NCI-H2107 (cell line): ENCODE results near the gene OPN4.
A peak's percentile ranks its signal among the peaks of the same experiment; 100 is the strongest.

Experiments
- DNase-seq: peaks from one replicate; lab custom pipeline; 2025; lab: John Stamatoyannopoulos, UW

The OPN4 gene

DNA sequence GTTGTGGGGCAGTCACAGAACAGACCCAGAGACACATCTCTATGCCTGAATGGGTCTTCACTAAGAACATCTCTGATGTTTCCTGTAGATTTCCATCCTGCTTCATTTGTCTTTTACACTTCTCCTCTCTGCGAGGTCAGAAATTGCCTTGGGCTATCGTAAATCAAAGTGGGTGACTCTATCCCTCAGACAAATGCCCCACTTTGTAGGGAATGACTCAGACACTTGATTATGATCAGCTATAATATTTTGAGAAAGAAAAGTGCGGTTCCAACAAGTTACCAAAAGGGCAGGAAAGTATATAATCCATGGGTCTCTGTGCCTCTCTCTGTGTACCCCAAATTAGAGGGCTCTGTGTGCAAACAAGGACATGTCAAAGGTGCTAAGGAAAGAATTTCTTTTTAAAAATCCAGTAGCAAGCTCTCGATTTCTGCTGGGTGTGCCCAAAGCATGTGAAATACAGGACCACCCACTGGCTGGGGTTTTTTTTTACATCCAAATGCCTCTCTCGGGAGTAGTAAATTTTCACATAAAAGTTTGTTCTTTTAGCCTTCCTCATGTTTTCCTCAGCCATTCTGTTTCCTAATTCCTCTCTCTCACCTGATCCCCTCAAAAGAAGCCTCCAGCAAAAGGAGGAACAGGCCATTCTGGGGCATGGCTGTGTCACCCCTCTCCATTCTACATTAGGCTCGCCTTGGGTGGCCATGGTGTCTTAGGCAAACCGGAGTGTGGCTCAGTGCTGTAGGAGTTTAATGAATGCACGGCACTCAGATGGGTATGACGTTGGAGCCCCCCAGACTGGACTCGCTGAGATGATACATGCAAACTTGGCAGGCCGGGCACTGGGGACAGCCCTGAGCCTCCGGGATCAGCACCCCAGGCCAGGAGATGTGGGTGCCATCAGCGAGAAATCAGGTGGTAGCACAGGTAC, 6.3 kb upstream of the OPN4 start:
- DNase-seq, result no peak

DNA sequence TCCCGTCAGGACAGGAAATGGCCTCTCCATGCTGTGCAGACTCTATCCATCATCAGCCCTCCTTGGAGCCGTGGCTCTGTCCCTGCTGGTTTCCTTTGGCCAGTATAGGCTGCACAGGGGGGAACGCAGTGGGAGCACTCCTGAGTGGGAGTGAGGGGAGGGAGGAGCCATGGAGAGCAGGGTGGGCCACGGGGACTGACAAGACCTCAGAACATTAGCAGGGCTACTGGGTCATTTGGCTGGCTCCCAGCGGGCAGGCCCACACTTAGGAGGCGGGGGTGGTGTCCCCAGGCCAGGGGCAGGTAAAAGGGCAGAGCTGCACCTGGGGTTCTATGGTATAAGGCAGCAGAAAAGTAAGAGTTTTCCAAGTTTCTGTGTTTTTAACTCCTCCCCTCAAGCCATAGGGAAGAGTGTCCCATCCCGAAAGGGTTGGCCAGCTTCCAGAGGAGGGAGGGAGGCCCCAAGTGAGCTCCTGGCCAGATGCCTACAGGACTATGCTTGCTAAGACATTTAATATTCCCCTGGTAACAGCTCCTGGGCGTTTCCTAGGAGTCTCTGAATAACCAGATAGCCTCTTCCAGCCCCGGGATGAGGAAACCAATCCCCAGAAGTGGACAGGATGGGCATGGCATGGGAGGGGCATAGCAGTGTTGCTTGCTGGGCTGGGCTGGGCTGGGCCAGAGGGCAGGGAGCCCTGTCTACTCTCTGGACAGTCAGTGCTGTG, 5.5 kb upstream of the OPN4 start:
- DNase-seq, result no peak

DNA sequence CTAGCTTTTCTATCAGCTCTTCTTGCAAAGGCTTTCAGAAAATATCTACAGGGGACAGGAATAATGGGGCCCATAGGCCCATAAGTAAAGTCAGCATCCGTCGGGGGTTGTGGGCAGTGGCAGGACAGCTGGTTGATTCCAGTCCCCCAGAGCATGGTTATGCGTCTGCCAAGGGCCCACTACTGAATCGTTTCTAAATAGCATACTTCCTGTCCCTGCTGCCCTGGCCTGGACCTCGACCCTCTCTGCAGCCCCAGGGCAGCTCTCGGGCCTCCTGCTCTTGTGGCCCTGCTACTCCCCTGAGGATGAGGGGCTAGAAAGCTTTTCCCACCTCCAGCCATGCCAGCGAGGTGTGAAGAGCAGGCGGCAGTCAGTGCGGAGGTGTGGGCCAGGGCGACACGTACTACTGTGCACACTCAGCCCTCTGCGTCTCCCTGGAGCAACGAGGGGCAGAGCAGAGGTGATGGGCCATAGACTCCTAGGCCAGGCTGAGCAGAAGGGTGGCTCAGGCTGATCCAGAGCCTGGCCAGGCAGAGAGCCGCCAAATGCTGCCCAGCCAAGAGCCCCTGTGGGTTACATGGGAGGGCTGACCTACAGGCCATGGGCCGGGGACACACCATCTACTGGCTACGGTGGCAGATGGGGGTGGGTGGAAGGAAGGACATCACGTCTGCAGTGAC, 4.7 kb upstream of the OPN4 start:
- DNase-seq, result no peak

DNA sequence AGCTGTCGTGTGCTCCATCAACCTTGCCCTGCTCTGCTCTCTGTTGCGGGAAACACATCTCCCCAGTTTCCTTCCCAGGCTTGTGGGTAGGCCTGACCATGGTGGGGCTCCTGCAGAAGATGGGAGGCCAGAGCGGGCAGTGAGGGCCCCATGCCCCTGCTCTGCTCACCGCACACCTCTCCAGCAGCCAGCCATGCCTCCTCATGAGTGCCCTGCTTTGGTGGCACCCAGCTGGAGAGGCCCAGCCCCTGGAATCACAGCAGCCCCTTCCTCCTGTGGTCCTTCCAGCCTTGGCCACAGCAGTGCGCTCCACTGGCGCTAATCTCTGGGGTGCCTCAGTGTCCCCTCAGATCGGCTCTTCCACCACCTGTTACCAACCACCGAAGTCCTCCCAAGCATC, 4.2 kb upstream of the OPN4 start:
- no peak for DNase-seq

DNA sequence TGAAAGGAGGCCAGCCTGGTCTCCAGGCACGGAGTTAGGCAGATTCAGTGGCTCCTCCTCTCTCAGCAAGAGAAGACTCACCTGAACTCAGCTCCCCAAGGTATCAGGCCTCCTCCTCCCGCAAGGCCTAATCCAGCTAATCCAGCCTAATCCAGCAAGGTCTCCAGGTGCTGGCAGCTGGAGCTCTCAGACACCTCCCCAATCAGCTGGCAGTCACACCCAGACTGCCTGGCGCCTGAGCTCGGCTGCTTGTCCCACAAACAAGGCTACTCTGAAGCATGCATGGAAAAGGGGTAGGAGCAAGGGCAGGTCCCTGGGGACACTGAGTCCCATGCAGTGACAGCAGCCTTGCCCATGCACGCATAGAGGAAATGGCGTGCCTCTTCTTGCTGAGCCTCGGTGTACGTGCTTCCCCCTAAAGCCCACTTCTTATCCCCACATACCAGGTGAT, 3.3 kb upstream of the OPN4 start:
- no peak for DNase-seq

DNA sequence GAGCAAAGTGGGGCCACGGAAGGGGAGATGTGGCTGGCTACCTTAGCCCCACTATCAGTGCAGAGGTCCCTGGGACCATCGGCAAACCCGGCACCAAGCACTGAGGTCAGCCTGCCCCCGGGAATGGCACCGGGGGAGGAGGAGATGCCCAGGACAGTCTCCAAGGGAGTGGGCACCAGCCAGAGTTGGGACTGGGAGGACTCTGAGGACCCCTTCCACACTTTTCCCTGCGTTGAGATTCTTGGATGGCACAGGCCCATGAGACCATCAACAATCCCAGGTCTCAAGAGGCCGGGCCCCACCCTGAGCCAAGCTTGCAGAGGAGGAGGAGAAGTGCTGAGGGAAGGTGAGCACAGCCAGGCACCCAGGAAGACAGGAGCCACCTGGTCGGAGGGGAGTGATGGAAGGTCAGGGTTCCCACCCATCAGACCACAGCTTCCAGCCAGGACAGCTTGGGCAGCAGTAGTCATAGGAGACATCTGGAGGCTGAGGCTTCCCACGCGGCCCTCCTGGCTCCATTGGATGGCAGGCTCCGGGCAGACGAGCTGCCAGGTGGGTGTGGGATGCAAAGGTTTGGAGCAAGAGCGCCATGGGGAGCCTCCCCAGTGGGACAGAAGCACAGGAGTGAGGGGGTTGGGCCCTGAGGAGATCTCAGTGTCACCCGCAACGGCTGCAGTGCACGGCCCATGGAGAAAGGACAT, 2.6 kb upstream of the OPN4 start:
- DNase-seq, result no peak

DNA sequence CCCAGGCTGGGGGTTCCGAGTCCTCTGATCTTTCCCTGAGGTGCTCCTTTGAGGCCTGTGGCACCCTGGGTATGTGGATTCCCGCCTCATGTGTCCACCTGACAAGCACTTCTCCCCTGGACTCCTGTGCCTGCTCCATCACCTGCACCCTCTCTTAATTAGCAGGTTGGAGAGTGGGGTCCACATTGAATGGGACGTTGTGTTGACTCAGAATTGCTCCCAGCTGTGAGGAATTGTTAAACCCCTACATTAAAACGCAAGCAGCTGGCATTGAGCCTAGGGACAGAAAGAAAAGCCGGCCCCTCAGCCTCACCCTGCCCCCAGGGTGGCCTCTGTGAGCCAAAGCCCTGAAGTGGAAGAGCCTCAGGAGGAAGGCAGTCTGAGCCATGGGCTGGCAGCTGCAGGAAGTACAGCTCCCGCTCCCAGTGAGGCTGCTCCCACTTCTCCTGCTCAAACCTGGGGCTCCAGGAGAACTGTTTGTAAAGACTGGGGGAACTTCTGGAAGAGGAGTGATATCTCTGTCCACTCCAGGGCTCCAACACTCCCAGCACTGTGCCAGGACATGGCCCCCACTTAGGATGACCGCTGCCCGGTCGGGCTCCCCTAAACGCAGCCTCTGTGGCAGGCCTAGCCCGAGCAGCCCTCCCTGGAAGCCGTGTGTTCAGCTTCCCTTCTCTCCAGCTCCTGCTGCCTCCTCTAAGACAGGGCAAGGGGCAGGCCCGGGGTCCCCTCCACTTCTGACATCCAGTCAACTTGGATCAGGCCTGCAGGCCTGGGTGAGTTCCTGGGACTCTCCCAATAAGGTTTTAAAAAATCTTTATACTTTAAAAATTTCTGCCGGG, 1.8 kb upstream of the OPN4 start:
- DNase-seq, result peak; percentile 61

DNA sequence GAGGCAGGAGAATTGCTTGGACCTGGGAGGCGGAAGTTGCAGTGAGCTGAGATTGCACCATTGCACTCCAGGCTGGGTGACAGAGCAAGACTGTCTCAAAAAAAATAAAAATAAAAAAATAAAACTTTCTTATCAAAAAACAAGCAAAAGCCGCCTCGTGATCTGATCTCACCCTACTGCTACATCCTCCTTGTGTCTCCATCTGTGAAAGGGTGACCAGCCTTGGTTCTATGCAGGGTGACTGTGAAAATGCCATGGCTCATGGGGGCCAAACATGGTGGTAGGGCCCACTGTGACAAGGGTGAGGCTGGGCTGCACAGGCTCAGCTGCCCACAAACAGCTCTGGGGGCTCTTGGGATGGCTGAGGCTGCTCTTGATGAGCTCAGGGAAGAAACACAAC, 968 bp upstream of the OPN4 start:
- no peak for DNase-seq

DNA sequence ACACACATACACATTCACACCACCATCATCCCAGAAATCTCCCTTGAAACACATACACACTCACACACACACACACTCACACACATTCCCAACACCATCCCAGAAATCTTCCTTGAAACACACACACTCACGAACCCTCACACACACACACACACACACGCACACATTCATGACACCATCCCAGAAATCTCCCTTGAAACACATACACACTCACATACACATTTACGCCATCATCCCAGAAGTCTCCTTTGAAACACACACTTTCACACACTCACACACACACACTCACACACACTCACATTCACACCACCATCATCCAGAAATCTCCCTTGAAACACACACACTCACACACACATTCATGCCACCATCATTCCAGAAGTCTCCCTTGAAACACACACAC, 360 bp upstream of the OPN4 start:
- no peak for DNase-seq

DNA sequence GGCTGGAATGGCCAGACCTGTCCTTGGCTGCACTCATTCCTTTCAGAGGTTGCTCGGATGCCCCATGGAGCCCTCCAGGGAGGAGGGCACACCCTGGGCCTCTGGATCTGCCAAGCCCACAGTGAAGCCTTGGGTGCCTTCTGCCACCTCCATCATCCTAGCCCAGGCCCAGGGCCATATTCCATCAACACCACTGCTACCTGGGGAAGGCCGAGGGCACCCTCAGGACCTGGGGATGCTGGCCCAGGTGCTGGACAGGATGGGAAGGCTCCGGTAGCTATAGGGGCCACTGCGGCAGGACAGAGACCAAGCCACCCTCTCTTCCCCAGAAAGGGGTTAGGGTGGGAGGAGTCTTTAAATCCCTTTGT, 810 bp downstream of the OPN4 start:
- DNase-seq, result no peak

DNA sequence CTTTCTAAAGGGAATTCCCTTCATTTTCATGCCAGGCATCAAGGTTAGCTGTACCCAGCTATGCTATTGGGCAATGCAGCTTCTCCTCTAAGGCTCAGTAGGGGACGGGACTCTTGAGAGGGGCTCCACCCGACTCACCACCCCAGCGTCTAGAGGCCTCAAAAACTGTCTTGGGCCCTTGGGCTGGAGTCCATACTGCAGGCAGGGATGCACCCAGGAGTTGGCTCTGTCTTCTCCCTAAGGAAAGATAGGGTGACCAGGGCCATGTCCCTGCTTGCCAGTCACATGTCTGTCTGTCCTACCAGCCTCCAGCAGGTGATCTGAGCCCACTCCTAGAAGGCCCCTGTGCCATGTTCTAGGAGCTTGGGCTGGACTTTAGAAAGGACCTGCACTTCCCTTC, 1.2 kb downstream of the OPN4 start:
- no peak for DNase-seq

DNA sequence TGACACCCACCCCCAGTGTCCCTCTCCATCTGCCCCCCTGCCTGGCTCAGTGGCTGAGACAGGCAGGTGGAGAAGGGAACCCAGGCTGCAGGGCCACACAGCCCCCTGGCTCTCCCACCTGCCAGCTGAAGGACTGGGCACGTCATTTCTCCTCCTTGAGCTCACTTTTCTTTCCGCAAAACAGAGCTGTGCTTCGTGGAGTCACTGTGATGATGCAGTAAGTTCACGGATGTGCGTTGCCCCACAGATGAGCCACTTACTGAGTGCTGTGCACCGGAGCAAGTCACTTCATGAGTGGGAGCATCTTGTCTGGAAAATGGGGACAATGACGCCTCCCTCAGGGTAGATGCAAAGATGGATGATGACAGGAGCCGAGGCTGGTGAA, 2.7 kb downstream of the OPN4 start:
- no peak for DNase-seq

DNA sequence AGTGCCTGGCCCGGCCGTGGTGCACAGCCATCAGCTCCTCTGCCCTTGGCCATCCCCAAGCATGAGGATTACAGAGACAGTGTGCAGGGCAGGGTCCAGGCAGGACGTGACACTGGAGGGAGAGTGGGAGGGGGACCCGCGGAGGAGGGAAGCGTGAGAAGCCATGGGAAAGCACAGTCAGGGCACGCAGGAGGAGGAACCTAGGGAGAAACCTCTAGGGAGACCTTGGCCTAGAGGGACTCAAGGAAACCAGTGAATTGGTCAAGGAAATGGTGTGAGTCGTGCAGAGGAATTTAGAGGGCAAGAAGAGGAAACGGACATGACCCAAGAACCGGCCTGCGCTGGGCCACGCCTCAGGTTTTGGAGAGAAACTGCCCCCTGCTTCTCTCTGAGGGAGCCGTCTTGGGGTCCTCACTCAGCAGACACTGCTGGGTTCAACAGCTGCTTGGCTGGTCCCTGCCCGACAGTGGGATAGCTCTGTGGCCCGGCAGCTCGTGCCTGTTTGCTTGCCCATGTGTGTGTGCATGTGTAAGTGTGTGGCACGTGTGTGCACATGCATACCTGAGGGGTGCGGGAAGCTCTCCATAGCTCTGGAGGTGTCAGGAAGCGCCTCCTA, 3.2 kb downstream of the OPN4 start:
- DNase-seq, result no peak

DNA sequence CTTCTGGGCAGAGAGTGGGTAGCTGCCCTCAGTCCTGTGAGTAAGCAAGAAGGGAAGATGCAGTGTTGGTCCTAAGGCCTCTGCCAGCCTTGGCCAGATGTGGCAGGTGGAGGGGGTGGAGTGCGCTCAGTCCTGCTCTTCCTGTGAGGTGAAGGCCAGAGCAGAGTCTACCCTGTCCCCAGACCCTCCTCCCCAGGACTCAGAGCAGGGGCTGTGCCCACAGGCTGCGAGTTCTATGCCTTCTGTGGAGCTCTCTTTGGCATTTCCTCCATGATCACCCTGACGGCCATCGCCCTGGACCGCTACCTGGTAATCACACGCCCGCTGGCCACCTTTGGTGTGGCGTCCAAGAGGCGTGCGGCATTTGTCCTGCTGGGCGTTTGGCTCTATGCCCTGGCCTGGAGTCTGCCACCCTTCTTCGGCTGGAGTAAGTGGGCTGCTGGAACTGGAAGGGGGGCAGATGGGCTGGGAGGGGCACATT, 4.0 kb downstream of the OPN4 start:
- DNase-seq, result no peak

DNA sequence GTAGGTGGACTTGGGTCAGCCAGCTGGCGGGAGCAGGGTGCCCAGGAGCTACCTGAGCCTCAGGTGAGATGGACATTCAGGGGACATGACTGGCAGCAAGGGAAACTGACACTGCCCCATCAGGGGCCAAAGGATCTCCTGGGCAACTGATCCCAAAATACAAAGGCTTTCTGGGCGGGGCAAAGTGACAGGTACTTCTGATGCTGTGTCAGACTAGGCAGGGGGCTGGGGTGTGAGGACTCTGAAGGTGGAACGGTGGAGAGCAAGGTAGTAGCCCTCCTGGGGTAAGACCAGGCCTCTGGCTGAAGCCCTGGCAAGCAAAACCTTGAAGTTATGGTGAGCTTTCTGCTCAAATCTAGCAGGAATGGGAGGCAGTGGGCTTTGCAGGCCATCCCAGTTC, 4.4 kb downstream of the OPN4 start:
- DNase-seq, result no peak

DNA sequence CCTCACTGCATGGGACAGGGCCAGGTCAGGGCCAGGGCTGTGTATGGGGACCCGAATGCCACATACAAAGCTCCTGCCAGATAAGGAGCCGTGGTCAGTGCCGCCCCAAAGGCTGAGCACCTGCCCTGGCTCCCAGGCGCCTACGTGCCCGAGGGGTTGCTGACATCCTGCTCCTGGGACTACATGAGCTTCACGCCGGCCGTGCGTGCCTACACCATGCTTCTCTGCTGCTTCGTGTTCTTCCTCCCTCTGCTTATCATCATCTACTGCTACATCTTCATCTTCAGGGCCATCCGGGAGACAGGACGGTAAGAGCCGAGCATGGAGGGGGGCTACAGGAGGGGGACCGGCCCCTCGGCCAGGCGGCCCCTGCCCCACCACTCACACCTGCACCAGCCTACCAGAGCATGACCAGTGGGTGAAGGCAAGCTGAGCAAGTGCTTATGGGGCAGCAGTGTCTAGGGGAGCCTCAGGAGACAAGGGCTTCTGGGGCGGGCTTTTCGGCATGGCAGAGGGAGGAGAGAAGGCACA, 4.9 kb downstream of the OPN4 start:
- DNase-seq, result no peak

DNA sequence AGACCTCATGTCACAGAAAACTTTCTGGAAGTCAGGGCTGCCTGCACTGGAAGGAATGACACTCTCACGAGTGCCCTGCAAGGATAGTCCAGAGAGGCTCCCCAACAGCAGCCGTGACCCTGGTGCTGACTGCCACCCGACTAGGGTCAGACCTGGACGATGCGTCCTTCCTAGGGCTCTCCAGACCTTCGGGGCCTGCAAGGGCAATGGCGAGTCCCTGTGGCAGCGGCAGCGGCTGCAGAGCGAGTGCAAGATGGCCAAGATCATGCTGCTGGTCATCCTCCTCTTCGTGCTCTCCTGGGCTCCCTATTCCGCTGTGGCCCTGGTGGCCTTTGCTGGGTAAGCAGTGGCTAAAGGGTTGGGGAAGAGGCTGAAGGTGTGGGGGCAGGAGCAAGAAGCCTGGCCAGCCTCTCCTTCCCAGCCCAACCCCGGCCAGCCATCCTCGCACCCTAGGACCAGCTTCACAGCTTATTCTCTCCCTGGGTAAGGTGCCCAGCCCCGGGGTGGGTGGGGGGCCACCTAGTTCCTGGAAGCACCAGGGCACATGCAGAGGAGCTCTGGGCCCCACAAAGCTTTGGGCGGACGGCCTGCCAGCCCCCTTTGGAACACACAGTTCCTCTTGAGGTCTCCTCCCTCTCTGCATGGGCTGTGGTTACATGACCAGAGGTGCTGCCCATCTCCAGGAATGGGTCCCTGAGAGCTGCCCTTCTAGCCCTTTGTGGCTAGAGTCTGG, 5.5 kb downstream of the OPN4 start:
- no peak for DNase-seq

DNA sequence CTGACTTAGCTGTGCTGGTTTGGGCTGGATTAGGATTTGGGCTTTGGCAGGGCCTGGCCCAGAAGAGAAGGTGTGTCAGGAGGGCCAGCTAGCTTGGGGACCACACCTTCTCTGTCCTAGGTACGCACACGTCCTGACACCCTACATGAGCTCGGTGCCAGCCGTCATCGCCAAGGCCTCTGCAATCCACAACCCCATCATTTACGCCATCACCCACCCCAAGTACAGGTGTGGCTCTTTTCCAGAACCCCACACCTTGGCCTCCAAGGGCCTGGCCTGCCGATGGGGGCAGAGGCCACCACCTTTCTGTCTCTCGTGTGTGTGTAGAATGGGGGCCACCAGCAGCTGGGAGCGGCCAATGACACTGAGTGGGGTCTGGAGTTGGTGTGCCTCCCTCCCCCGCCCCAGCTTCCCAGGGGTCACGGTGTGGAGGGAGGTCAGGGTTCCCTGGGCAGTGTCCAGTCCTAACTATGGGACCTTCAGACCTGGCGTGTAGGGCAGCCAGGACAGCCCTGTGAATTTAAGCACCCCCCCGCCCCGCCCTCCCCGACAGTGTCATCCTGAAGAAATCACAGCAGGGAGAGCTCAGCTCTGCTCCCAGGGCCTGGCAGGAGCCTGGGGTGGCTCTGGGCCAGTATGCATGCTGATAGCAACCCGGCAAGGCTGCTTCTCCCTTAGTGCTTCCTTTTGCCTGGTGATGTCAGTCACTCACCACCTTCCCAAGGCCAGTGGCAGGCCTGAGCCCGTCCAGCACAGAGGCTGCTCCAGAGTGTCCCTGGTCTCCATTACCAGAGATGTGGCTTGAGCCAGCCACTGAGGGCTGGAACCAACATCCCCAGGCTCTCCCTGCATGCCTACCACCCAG, 7.0 kb downstream of the OPN4 start:
- no peak for DNase-seq
